Endodermal cell (in vitro differentiated cells): ENCODE measurements around the gene ABLIM3. TPM values are rescaled to one million over a fixed set of nuclear protein-coding genes. Genes with fewer than 3 reads are reported as not detected.

Experiments used
- DNase-seq: peaks from one replicate; pipeline ENCODE4 v3.0.0-alpha.2; 2017
- H3K27ac ChIP-seq: 2 replicates; pipeline ENCODE4 v1.5.1; 2013; ENCODE audit warnings: mild to moderate bottlenecking, low read depth, low read length, moderate library complexity
- H3K27me3 ChIP-seq: 2 replicates; pipeline ENCODE4 v1.6.1; 2013; ENCODE audit warnings: mild to moderate bottlenecking, low read length, moderate library complexity; ENCODE audit not compliant: insufficient read depth, control insufficient read depth, poor library complexity, severe bottlenecking
- H3K36me3 ChIP-seq: 2 replicates; pipeline ENCODE4 v1.7.0; 2013; ENCODE audit warnings: mild to moderate bottlenecking, low read length, moderate library complexity; ENCODE audit not compliant: control insufficient read depth, insufficient read depth
- H3K4me1 ChIP-seq: one replicate; pipeline ENCODE4 v1.7.0; 2013; ENCODE audit warnings: low read length; ENCODE audit not compliant: control insufficient read depth, insufficient read depth
- H3K4me3 ChIP-seq: 2 replicates; pipeline ENCODE4 v1.5.1; 2013; ENCODE audit warnings: mild to moderate bottlenecking, low read length, moderate library complexity
- H3K9ac ChIP-seq: 2 replicates; pipeline ENCODE4 v1.6.1; 2013; ENCODE audit warnings: mild to moderate bottlenecking, low read length, moderate library complexity; ENCODE audit not compliant: poor library complexity, severe bottlenecking; ENCODE audit errors: extremely low read depth
- H3K9me3 ChIP-seq: 2 replicates; pipeline ENCODE4 v1.6.1; 2013; ENCODE audit warnings: mild to moderate bottlenecking, low read length, moderate library complexity; ENCODE audit not compliant: control insufficient read depth
- H3K27ac Mint-ChIP-seq: 2 replicates; pipeline ENCODE4 v1.8.0; 2020; ENCODE audit warnings: mixed read lengths
- H3K27me3 Mint-ChIP-seq: 2 replicates; pipeline ENCODE4 v1.8.0; 2021; ENCODE audit warnings: mild to moderate bottlenecking, mixed read lengths; ENCODE audit not compliant: insufficient read depth
- H3K36me3 Mint-ChIP-seq: 2 replicates; pipeline ENCODE4 v1.8.0; 2020; ENCODE audit warnings: low read depth, mixed read lengths
- H3K4me1 Mint-ChIP-seq: 2 replicates; pipeline ENCODE4 v1.8.0; 2020; ENCODE audit warnings: mixed read lengths
- H3K4me3 Mint-ChIP-seq: 2 replicates; pipeline ENCODE4 v1.8.0; 2020; ENCODE audit warnings: mild to moderate bottlenecking, moderate library complexity, mixed read lengths
- H3K9me3 Mint-ChIP-seq: 2 replicates; pipeline ENCODE4 v1.8.0; 2020; ENCODE audit warnings: mild to moderate bottlenecking, mixed read lengths
- CTCF ChIP-seq: fragments of 200-600 bp; sonication (generic); conservative IDR thresholded peaks from 2 replicates; pipeline ENCODE4 v1.5.0; 2021; ENCODE audit warnings: antibody characterized with exemption, mild to moderate bottlenecking
- WGBS, 2 experiments: methylation state at CpG; one replicate each; pipeline versions ENCODE4 v1.1.5 to v1.1.7; 2013; ENCODE audit warnings: missing lambda C conversion rate in 2 of 2, mixed read lengths in 1 of 2; ENCODE audit not compliant: insufficient coverage in 1 of 2, insufficient read length in 1 of 2; 5-methylcytosine and 5-hydroxymethylcytosine counted together
- total RNA-seq, 2 donors: library from RNA; stranded (reverse); fragmentation: NEBNext Ultra II Directional in 1 of 2; extraction: Animal tissue kit (Norgen Biotek cat#: 25700) in 1 of 2; gene quantifications; 2 replicates in 1 of 2; 3 replicates in 1 of 2; pipeline ENCODE4 v1.2.1, GENCODE V29; 2021

Gene ABLIM3
- total RNA-seq, 2 donors from 2014 or later, result 0.24 to 0.66 TPM

- Mint-ChIP-seq H3K27me3 (peaks cover 56% of the 10 kb centered on the region), H3K27ac (no peak overlapping the region), H3K4me3 (no peak overlapping the region), H3K36me3 (no peaks in the 10 kb centered on the region), H3K4me1 (peaks cover 10% of the 10 kb centered on the region), H3K9me3 (no peaks in the 10 kb centered on the region)
- Histone ChIP-seq H3K27ac (no peak overlapping the region), H3K27me3 (peaks cover 48% of the 10 kb centered on the region), H3K4me1 (peaks cover 5% of the 10 kb centered on the region), H3K9me3 (no peaks in the 10 kb centered on the region), H3K36me3 (no peaks in the 10 kb centered on the region), H3K4me3 (no peak overlapping the region), H3K9ac (no peak overlapping the region)
- 53 to 65% methylated on average over 4 of the region's 4 CpGs for WGBS, 2 experiments
- no peak for DNase-seq
- peak; percentile 37 for TF ChIP-seq CTCF
Observed at GRCh38 chr5:149265597-149265996, 124.3 kb downstream of the ABLIM3 start.

- Mint-ChIP-seq H3K27me3 (peaks cover 53% of the 10 kb centered on the region), H3K27ac (no peak overlapping the region), H3K36me3 (no peaks in the 10 kb centered on the region), H3K4me1 (peaks cover 18% of the 10 kb centered on the region), H3K4me3 (no peak overlapping the region), H3K9me3 (no peaks in the 10 kb centered on the region)
- H3K27me3 ChIP-seq, result peaks cover 46% of the 10 kb centered on the region
- no peak overlapping the region for H3K4me3 ChIP-seq
- no peak overlapping the region for H3K27ac ChIP-seq
- no peak for TF ChIP-seq CTCF
- H3K36me3 ChIP-seq, result no peaks in the 10 kb centered on the region
- peaks cover 5% of the 10 kb centered on the region for H3K4me1 ChIP-seq
- no peak overlapping the region for H3K9ac ChIP-seq
- 91 to 97% methylated on average over 6 to 9 of the region's 9 CpGs for WGBS, 2 experiments
- no peak for DNase-seq
- no peaks in the 10 kb centered on the region for H3K9me3 ChIP-seq
Observed at GRCh38 chr5:149267241-149267973, 126.1 kb downstream of the ABLIM3 start.

- peaks cover 58% of the 10 kb centered on the region for H3K27me3 Mint-ChIP-seq
- Histone ChIP-seq H3K27ac (no peak overlapping the region), H3K27me3 (peaks cover 42% of the 10 kb centered on the region), H3K9me3 (no peaks in the 10 kb centered on the region), H3K9ac (no peak overlapping the region), H3K4me3 (no peak overlapping the region), H3K36me3 (no peaks in the 10 kb centered on the region), H3K4me1 (peaks cover 11% of the 10 kb centered on the region)
- H3K4me1 Mint-ChIP-seq, result peaks cover 31% of the 10 kb centered on the region
- H3K36me3 Mint-ChIP-seq, result no peaks in the 10 kb centered on the region
- no peaks in the 10 kb centered on the region for H3K9me3 Mint-ChIP-seq
- peak; percentile 88 for TF ChIP-seq CTCF
- DNase-seq, result no peak
- no peak overlapping the region for H3K4me3 Mint-ChIP-seq
- no peak overlapping the region for H3K27ac Mint-ChIP-seq
- WGBS, 2 experiments, result 39 to 43% methylated on average over 2 to 5 of the region's 6 CpGs
Observed at GRCh38 chr5:149268928-149269557, 127.8 kb downstream of the ABLIM3 start.
